NCI-H2171 (cell line): ENCODE results near the gene MADD.
A peak's percentile ranks its signal among the peaks of the same experiment; 100 is the strongest.

ENCODE experiments used
- DNase-seq: peaks from one replicate; lab custom pipeline; 2025; lab: John Stamatoyannopoulos, UW

The MADD gene

DNA sequence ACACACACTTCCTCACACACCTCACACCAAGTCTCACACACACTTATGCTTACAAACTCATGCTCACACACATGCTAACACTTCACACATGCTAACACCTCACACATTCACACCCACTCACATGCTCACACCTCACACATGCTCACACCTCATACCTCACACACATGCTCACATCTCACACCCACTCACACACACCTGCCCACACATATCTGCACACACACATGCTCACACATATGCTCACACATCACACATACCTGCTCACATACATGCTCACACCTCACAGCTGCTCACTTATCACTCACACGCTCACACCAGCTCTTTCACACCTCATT lies 87.0 kb downstream of the MADD start:
- DNase-seq = no peak

GRCh38 chr11:47357985-47358730 lies 88.2 kb downstream of the MADD start:
- no peak for DNase-seq

- no peak for DNase-seq
These were observed 88.8 kb downstream of the MADD start for GRCh38 chr11:47358731-47359051.

DNA sequence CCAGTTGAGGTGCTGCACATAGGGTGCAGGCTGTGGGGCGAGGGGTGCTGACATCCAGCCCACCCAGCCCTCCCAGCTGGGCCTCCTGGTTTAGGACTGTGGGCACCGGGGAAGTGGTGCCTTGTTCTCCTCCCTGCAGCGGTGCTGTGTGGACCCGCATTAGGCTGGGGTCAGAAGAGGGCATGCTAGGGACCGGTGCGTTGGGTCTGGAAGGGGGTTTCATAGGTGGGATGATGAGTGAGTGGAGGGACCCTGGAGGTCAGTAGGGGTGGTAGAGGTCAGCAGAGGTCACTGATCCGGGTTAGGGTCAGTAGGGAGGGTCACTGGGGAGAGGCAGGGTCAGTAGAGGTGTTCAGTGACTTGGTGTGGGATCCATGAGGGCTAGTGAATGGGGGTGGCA lies 89.2 kb downstream of the MADD start:
- DNase-seq = no peak

DNA sequence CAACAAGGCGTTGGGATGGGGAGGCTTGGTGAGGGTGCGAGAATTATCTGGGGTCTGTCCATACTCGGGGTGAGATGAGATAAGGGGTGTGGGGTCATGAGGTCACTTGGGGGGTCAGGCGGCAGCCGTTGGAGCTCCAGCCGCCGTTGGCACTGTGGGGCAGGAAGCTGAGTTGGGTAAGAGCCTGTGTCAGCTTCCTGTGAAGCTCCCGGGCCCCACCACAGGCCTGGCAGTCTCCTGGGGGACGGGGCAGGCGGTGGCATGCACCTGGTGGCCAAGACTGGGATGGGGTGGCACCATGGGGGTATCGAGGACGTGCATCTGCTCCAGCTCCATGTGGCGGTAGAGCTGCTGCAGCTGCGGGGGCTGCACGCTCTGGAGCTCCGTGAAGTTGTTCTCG lies 89.7 kb downstream of the MADD start:
- DNase-seq = no peak

DNA sequence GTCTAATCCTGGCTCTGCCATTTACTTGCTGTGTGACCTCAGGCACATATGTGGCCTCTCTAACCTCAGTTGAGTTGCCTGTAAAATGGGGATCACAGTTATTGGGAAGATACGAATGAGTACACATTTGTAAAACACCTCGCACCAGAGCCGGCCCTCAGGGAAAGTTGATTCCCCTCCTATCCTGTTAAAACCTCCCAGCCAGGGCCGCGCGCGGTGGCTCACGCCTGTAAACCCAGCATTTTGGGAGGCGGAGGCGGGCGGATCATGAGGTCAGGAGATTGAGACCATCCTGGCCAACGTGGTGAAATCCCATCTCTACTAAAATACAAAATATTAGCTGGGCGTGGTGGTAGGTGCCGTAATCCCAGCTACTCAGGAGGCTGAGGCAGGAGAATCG lies 90.4 kb downstream of the MADD start:
- DNase-seq = no peak

DNA sequence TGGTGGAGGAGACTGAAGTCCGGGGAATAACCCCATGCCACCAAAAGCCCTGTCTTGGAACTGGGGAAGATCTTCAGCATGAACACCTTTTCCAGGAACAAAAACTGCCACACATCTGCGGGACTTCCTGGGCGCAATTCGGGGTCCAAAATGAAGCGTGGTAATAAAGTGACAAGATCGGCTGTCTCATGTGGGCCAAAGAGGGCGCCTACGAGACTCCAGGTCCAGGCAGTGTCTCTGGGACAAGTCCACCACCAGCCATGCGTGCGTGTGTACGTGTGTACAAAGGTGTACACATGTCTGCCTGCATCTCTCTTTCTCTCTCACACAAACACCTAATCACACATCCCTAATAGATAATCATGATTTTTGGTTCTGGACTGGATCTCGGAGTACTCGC lies 91.5 kb downstream of the MADD start:
- no peak for DNase-seq

- DNase-seq = no peak
These were observed 96.1 kb downstream of the MADD start for GRCh38 chr11:47366020-47366490.

GRCh38 chr11:47369676-47370075 lies 99.7 kb downstream of the MADD start:
- no peak for DNase-seq

GRCh38 chr11:47372422-47372821 lies 102.5 kb downstream of the MADD start:
- DNase-seq = no peak

DNA sequence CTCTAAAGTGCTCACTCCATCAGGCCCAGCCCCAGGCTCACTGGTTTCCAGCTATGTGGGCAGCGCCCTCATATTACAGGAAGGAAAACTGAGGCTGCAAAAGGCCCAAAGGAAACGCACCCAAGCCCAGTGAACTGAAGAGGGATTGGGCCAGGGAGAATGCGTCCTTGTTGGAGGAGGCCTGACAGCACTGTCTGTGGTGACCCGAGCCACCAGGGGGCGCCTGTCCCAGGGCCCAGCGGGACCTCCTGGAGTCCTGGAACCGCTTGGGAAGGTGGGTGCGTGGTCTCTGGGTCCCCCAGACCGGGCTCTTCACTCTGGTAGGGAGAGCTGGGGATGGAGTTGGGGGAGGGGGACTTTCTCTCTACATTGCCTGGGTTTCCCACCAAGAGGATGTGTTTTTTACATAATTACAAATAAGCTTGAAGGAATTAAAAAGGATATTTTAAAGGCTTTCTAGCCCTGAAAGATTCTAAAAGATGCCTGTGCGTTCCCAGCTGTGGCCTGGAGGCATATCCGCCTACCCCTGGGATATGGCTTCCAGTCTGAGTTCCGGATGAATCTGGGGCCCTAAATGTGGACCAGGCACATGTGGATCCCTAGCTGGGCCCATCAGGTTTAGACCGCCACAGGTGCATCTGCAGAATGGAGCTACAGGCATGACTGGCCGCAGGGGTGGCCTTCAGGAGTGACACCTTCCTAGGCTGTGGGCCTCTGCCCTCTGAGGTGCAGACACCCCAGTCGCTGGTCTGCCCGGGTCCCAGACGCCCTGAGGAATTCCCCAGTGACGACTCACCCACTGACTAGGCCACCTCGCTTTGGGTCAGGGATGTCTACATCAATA lies 104.2 kb downstream of the MADD start:
- DNase-seq = peak; percentile 35

DNA sequence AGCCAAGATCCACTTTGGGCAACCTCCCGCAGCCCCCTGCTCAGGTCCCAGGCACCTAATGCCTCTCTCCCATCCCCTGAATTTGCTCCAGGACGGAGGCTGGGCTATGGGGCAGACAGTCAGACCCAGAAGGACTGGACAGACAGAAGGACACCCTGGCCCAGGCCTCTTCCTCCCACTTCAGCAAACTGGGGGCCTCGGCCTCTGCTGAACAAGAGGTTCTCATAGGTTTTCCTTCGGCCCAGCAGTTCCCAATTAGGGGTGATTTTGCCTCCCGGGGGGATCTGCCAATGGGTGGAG lies 104.7 kb downstream of the MADD start:
- no peak for DNase-seq

DNA sequence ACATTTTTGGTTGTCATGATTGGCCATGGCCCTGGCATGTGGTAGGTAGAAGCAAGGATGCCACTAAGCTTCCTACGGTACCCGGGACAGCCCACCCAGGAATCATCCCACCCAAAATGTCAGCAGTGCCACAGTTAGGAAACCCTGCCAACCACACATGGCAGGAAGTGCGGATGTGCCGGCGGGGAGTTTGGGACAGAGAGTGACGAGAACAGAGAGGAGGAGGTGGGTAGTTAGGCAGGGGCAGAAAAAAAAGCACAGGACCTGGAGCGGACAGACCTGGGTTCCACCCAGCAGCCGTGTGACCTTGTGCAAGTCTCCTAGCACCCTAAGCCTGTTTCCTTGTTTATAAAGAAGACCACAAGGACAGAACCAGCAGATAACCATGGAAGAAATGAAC lies 105.1 kb downstream of the MADD start:
- no peak for DNase-seq

DNA sequence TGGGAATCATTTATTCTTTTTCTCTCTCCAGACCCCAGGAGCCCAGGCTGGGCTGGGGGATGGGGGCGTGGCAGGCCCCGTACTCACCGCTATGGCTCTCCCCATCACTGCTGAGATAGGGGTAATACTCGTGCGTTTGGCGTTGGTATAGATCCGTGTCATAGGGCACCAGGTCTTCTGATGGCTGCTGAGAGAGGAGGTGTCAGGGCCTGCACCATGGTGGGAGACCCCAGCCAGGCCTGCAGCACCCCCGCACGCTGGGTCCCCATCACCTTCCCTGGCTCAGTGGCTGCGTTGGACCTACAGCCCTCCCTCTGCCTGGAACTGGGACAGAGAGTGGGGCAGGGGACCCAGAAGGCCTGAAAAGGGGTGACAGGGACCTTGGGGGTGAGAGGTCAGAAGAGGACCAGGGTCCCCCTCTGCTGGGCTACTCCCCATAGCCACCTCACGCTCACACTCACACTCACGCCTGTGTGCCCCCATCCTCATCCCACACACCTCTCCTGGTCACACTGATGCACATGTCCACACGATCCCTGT lies 105.7 kb downstream of the MADD start:
- no peak for DNase-seq

DNA sequence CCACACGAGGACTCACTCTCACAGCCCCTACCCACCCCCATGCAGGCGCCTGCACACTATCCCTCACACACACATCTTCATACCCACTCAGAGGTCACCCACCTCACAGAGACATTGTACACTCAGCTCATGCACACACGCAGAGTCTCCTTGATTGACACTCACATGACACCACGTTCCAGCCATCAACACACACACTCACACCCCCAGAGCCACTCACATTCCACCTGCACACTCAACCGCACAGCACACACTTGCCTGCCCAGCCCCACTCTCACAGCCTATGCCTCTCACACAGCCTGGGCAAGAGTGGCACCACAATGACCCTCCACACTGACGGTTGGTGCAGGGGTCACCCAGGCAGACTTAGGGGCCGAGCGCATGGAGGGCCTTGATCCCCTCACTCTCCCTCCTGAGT lies 106.2 kb downstream of the MADD start:
- no peak for DNase-seq

- no peak for DNase-seq
These were observed 106.8 kb downstream of the MADD start for GRCh38 chr11:47376525-47377371.

DNA sequence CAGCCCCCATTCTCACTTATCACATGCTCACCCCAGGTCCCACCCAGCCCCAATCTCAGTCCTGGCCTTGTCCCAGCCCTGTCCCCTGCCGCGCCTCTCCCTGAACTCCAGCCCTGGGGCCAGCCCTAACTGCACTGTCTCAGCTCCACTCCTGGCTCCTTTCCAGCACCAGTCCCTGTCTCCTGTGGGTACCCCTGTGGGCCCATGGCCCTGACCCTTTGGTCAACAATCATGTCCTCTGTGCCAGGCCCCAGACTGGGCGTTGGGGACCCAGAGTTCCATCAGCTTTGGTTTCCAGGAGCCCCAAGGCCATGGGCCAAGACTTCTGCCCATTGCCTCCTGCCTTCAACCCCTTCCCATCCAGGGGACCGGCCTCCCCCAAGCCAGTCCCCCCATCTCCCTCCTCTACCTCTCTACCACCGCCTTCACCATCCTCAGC lies 107.7 kb downstream of the MADD start:
- no peak for DNase-seq

DNA sequence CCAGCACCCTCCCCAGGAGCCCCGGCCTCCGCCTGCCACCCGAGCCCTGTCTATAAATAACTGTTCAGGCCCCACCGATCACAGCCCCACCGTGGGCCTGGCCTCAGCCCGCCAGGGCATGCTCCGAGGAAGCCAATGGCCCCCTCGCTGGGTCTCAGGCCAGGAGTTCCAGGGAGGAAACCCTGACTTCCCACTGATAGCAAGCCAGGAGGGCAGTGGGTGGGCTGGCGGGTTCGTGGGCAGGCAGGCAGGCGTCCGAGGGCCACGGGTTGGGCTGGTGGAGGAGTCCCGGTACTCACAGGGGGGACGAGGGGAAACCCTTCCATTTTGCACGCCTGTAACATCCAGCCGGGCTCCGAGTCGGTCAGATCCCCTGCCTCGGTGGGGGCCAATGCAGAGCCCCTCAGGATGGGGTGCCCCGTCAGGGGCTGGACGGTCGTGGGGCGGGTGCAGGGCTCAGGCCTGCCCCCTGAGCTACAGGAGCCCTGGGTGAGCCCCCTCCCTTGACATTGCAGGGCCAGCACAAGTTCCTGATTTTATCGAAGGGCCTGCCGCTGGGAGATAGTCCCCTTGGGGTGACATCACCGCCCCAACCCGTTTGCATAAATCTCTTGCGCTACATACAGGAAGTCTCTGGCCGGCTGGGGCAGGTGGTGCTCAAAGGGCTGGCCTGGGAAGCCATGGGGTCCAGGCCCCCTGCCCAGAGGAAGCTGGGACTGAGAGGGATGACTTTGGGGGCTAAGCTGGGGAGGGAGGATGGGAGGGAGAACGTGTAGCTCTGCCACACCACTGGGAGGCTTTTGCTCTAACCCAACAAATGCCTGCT lies 108.3 kb downstream of the MADD start, which contains the start of gene SPI1:
TSS of gene SPI1 (minus strand) at position 538 of the 826 bp plus-strand sequence. CDS start at position 344, 194 bp downstream.
- no peak for DNase-seq

DNA sequence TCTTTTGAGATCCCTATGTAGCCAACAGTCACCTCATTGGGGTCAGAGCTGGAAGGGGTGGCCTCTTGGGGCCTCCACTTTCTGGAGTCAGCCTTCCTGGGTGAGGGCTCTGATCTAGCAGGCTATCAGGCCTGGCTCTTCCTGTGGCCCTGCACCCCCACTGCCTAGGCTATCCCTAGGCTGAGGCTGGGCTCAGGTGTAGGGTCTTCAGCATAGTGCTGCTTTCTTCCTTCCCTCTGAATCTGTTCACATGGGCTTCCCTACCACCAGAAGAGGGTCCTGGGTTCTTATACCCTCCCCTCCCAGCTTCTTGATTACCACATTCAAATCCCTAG lies 108.9 kb downstream of the MADD start:
- no peak for DNase-seq

- DNase-seq = no peak
These were observed 109.4 kb downstream of the MADD start for GRCh38 chr11:47379317-47379716.
